Esophagus squamous epithelium (tissue), 5 donors: ENCODE data around the gene ATP8A2. TPM values are rescaled to one million over a fixed set of nuclear protein-coding genes. Genes with fewer than 3 reads are reported as not detected.

Source experiments
- DNase-seq: peaks from one replicate; lab custom pipeline; 2025; lab: John Stamatoyannopoulos, UW
- H3K27ac ChIP-seq, 4 donors: fragments of 200-600 bp; sonication (generic); one replicate each; pipeline ENCODE4 v1.5.1; 2016 to 2019; ENCODE audit warnings: mild to moderate bottlenecking in 1 of 4
- H3K27me3 ChIP-seq, 4 donors: fragments of 200-600 bp; sonication (generic); 1 replicate in 3 of 4; 2 replicates in 1 of 4; pipeline versions ENCODE4 v1.5.1 to v1.6.0; 2017 to 2021; ENCODE audit warnings: antibody characterized with exemption in 1 of 4
- H3K36me3 ChIP-seq, 3 donors: fragments of 200-600 bp; sonication (generic); one replicate each; pipeline ENCODE4 v1.5.1; 2016 to 2019
- H3K4me1 ChIP-seq, 3 donors: fragments of 200-600 bp; sonication (generic); one replicate each; pipeline ENCODE4 v1.5.1; 2017 to 2019
- H3K4me3 ChIP-seq, 4 donors: fragments of 200-600 bp; sonication (generic); 1 replicate in 3 of 4; 2 replicates in 1 of 4; pipeline ENCODE4 v1.5.1; 2016 to 2019; ENCODE audit warnings: mild to moderate bottlenecking in 2 of 4, moderate library complexity in 1 of 4
- H3K9me3 ChIP-seq, 3 donors: fragments of 200-600 bp; sonication (generic); one replicate each; pipeline ENCODE4 v1.5.1; 2016 to 2019
- CTCF ChIP-seq, 6 experiments: fragments of 450-650 bp in 4 of 6; fragments of 200-600 bp in 2 of 6; sonication (generic) in 2 of 6; IDR thresholded peaks; one replicate each; pipeline ENCODE4 v1.5.1; 2016 to 2019; ENCODE audit warnings: antibody characterized with exemption in 6 of 6, mild to moderate bottlenecking in 4 of 6, moderate library complexity in 4 of 6
- POLR2A ChIP-seq, 4 donors: fragments of 450-650 bp; IDR thresholded peaks; one replicate each; pipeline ENCODE4 v1.6.1; 2017; ENCODE audit warnings: antibody characterized with exemption in 4 of 4, mild to moderate bottlenecking in 4 of 4, moderate library complexity in 3 of 4
- WGBS, 2 donors: methylation state at CpG; one replicate each; pipeline ENCODE4 v1.1.5; 2018; 5-methylcytosine and 5-hydroxymethylcytosine counted together
- intact Hi-C: fragments of 100-400 bp; cut with DNase I; formaldehyde crosslinking; loops from one replicate; pipeline ENCODE4 v1.15.0; 2022
- total RNA-seq, 4 donors: library from RNA; depleted of rRNA; stranded (reverse); fragments of >200 nt; gene quantifications; one replicate each; pipeline ENCODE4 v1.1.0, GENCODE V29; 2016
- donor health status: DM: yes; HTN: yes; CAD: no.

ATP8A2 gene
- total RNA-seq, 4 donors from 2014 or later, result not detected

GRCh38 chr13:25910991-25911419, 539.2 kb downstream of the ATP8A2 start:
- TF ChIP-seq CTCF (IDR thresholded peaks at IDR 0.05) (no peak), POLR2A (IDR thresholded peaks at IDR 0.05) (no peak)
- DNase-seq, result no peak
- intact Hi-C loops, result no loop called here

GRCh38 chr13:25912961-25913360, 541.2 kb downstream of the ATP8A2 start:
- intact Hi-C loops, result no loop called here
- no peaks in the 10 kb centered on the region for H3K4me1 ChIP-seq
- 84 to 85% methylated on average over 4 of the region's 4 CpGs for WGBS, 2 donors

More at GRCh38 chr13:25910991-25911419, 539.2 kb downstream of the ATP8A2 start:
- no peak overlapping the region for H3K4me3 ChIP-seq
- no peaks in the 10 kb centered on the region for H3K4me1 ChIP-seq
- no peak overlapping the region for H3K27ac ChIP-seq
- no peaks in the 10 kb centered on the region for H3K36me3 ChIP-seq
- H3K27me3 ChIP-seq, result peaks cover 0 to 4% (median 0%) of the 10 kb centered on the region in 4 donors
- no peaks in the 10 kb centered on the region for H3K9me3 ChIP-seq

GRCh38 chr13:25915840-25916518, 544.2 kb downstream of the ATP8A2 start:
- Histone ChIP-seq H3K27me3 (peaks cover 0 to 4% (median 0%) of the 10 kb centered on the region in 4 donors), H3K27ac (no peak overlapping the region), H3K4me1 (no peaks in the 10 kb centered on the region), H3K4me3 (no peak overlapping the region), H3K9me3 (no peaks in the 10 kb centered on the region), H3K36me3 (no peaks in the 10 kb centered on the region)
- WGBS, 2 donors, result 69 to 70% methylated on average over 12 of the region's 12 CpGs
- DNase-seq, result no peak
- intact Hi-C loops, result no loop called here
- TF ChIP-seq CTCF (IDR thresholded peaks at IDR 0.05), result no peak
- TF ChIP-seq POLR2A (IDR thresholded peaks at IDR 0.05), result no peak

More at GRCh38 chr13:25912961-25913360, 541.2 kb downstream of the ATP8A2 start:
- Histone ChIP-seq H3K27me3 (peaks cover 0 to 4% (median 0%) of the 10 kb centered on the region in 4 donors), H3K27ac (no peak overlapping the region), H3K9me3 (no peaks in the 10 kb centered on the region), H3K36me3 (no peaks in the 10 kb centered on the region), H3K4me3 (no peak overlapping the region)
- TF ChIP-seq POLR2A (IDR thresholded peaks at IDR 0.05) (no peak), CTCF (IDR thresholded peaks at IDR 0.05) (no peak)
- no peak for DNase-seq

- Histone ChIP-seq H3K4me1 (no peaks in the 10 kb centered on the region), H3K27ac (no peak overlapping the region), H3K4me3 (no peak overlapping the region), H3K9me3 (no peaks in the 10 kb centered on the region), H3K36me3 (no peaks in the 10 kb centered on the region), H3K27me3 (peaks cover 0 to 3% (median 0%) of the 10 kb centered on the region in 4 donors)
- DNase-seq, result no peak
- 64 to 84% methylated on average over 4 of the region's 4 CpGs for WGBS, 2 donors
- intact Hi-C loops, result no loop called here
- TF ChIP-seq POLR2A (IDR thresholded peaks at IDR 0.05) (no peak), CTCF (IDR thresholded peaks at IDR 0.05) (no peak)
Measured at GRCh38 chr13:25920277-25920676, 548.5 kb downstream of the ATP8A2 start.

GRCh38 chr13:25920931-25921330, 549.2 kb downstream of the ATP8A2 start:
- H3K9me3 ChIP-seq, result no peaks in the 10 kb centered on the region
- H3K4me1 ChIP-seq, result no peaks in the 10 kb centered on the region
- H3K4me3 ChIP-seq, result no peak overlapping the region
- 82 to 86% methylated on average over 4 of the region's 4 CpGs for WGBS, 2 donors
- no peaks in the 10 kb centered on the region for H3K36me3 ChIP-seq
- TF ChIP-seq POLR2A (IDR thresholded peaks at IDR 0.05) (no peak), CTCF (IDR thresholded peaks at IDR 0.05) (no peak)
- DNase-seq, result no peak
- H3K27me3 ChIP-seq, result no peaks in the 10 kb centered on the region
- H3K27ac ChIP-seq, result no peak overlapping the region
- intact Hi-C loops, result no loop called here
